ENCODE measurements around the gene PSME3IP1.

DNA sequence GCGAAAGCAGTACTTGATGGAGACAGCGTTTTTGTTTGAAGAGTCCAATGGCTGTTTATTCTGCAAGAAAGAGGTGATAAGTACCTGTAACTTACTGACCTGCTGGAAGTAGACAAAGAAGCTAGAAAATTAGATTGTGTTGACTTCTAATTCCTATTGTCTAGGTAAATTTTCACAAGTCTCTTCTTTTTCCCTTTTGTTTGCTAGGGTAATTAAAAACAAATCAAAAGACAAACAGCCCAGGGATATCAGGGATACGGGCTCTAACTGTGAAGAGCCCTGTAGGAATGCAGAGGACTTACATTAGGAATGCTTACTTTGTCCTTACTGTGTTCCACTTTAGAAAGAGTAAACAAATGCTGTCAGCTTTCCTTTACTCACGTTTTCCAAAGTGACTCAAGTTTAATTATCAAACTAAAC lies 7.0 kb downstream of the PSME3IP1 start:
- TF ChIP-seq ZBED1 (IDR thresholded peaks at IDR 0.05) (no peak), RBFOX2 (IDR thresholded peaks at IDR 0.05; ENCODE audit: low read depth, low read length) (no peak), BHLHE40 (IDR thresholded peaks at IDR 0.05; ENCODE audit: low read length) (no peak), ZFX (CRISPR knock-in tag; IDR thresholded peaks at IDR 0.05) (no peak)
- TF ChIP-seq, protein P1, sequence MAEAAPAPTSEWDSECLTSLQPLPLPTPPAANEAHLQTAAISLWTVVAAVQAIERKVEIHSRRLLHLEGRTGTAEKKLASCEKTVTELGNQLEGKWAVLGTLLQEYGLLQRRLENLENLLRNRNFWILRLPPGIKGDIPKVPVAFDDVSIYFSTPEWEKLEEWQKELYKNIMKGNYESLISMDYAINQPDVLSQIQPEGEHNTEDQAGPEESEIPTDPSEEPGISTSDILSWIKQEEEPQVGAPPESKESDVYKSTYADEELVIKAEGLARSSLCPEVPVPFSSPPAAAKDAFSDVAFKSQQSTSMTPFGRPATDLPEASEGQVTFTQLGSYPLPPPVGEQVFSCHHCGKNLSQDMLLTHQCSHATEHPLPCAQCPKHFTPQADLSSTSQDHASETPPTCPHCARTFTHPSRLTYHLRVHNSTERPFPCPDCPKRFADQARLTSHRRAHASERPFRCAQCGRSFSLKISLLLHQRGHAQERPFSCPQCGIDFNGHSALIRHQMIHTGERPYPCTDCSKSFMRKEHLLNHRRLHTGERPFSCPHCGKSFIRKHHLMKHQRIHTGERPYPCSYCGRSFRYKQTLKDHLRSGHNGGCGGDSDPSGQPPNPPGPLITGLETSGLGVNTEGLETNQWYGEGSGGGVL (CRISPR knock-in tag; IDR thresholded peaks at IDR 0.05) = no peak
- TF ChIP-seq, protein P2, sequence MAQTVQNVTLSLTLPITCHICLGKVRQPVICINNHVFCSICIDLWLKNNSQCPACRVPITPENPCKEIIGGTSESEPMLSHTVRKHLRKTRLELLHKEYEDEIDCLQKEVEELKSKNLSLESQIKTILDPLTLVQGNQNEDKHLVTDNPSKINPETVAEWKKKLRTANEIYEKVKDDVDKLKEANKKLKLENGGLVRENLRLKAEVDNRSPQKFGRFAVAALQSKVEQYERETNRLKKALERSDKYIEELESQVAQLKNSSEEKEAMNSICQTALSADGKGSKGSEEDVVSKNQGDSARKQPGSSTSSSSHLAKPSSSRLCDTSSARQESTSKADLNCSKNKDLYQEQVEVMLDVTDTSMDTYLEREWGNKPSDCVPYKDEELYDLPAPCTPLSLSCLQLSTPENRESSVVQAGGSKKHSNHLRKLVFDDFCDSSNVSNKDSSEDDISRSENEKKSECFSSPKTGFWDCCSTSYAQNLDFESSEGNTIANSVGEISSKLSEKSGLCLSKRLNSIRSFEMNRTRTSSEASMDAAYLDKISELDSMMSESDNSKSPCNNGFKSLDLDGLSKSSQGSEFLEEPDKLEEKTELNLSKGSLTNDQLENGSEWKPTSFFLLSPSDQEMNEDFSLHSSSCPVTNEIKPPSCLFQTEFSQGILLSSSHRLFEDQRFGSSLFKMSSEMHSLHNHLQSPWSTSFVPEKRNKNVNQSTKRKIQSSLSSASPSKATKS (CRISPR knock-in tag; IDR thresholded peaks at IDR 0.05) = no peak

All from K562 (cell line).